Gastroesophageal sphincter (tissue), 4 donors: Measurements from ENCODE around the gene SLC29A4. TPM values are rescaled to one million over a fixed set of nuclear protein-coding genes. Genes with fewer than 3 reads are reported as not detected.
"Not testable (repeated sequence)": the region's sequence is repeated elsewhere in the genome, so short reads cannot be mapped to it uniquely, and the experiment has no call there.

Source experiments
- ATAC-seq: fragments of 150-250 bp; one replicate; pipeline ENCODE4 v1.9.1; 2016; ENCODE audit warnings: mild to moderate bottlenecking, moderate library complexity
- H3K27ac ChIP-seq, 4 donors: fragments of 200-600 bp; sonication (generic) in 3 of 4; 1 replicate in 3 of 4; 2 replicates in 1 of 4; pipeline ENCODE4 v1.5.1; 2016 to 2019
- H3K27me3 ChIP-seq: fragments of 200-600 bp; sonication (generic); one replicate; pipeline ENCODE4 v1.5.1; 2019
- H3K36me3 ChIP-seq, 2 donors: fragments of 200-600 bp; sonication (generic); one replicate each; pipeline ENCODE4 v1.5.1; 2019; ENCODE audit warnings: control low read depth in 1 of 2
- H3K4me1 ChIP-seq, 3 donors: fragments of 200-600 bp; sonication (generic); 1 replicate in 2 of 3; 2 replicates in 1 of 3; pipeline ENCODE4 v1.5.1; 2016 to 2019; ENCODE audit warnings: control low read depth in 2 of 3
- H3K4me3 ChIP-seq, 2 donors: fragments of 200-600 bp; sonication (generic); one replicate each; pipeline ENCODE4 v1.5.1; 2019; ENCODE audit warnings: mild to moderate bottlenecking in 1 of 2, moderate library complexity in 1 of 2
- H3K9me3 ChIP-seq, 3 donors: fragments of 200-600 bp; sonication (generic); one replicate each; pipeline ENCODE4 v1.5.1; 2017 to 2019; ENCODE audit warnings: control low read depth in 2 of 3
- EP300 ChIP-seq: sonication (generic); formaldehyde crosslinking; IDR thresholded peaks from one replicate; pipeline ENCODE4 v1.6.1; 2017; ENCODE audit warnings: antibody characterized with exemption, mild to moderate bottlenecking
- POLR2A ChIP-seq, 2 donors: fragments of 450-650 bp; IDR thresholded peaks; one replicate each; pipeline ENCODE4 v1.6.1; 2017; ENCODE audit warnings: antibody characterized with exemption in 2 of 2, mild to moderate bottlenecking in 2 of 2, moderate library complexity in 1 of 2
- POLR2AphosphoS5 ChIP-seq: sonication (generic); formaldehyde crosslinking; IDR thresholded peaks from one replicate; pipeline ENCODE4 v1.6.1; 2017; ENCODE audit warnings: antibody characterized with exemption
- WGBS, 2 donors: methylation state at CpG; one replicate each; pipeline ENCODE4 v1.1.5; 2018; ENCODE audit warnings: low coverage in 1 of 2; 5-methylcytosine and 5-hydroxymethylcytosine counted together
- total RNA-seq, 4 donors: library from RNA; depleted of rRNA; stranded (reverse); fragments of >200 nt; gene quantifications; one replicate each; pipeline ENCODE4 v1.1.0, GENCODE V29; 2016
- TF ChIP-seq, protein P1 (sequence below), 4 experiments: fragments of 200-600 bp in 2 of 4; fragments of 450-650 bp in 2 of 4; sonication (generic) in 1 of 4; IDR thresholded peaks; one replicate each; pipeline ENCODE4 v1.5.1; 2017 to 2019; ENCODE audit warnings: antibody characterized with exemption in 4 of 4, mild to moderate bottlenecking in 2 of 4, moderate library complexity in 2 of 4

SLC29A4 gene
- total RNA-seq, 4 donors from 2014 or later, result 1.1 to 4.7 (median 2.4) TPM

DNA sequence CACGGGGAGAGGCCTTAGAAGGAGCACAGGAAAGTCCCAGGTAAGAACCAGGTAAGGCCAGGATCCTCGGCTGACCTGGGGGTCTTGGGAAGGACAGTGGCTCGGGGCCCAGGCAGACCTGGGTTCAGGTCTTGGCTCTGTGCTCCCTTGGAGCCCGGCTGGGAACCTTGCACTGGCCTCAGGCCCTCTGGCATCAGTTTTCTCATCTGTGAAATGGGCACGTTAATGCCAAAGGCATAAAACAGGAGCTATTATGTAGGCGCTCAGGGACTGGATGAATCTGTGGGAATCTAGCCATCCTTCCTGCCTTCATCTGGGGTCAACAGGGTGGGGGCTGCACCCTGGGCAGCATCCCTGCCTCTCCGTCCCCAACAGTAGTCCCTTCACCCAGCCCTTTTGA lies 8.3 kb upstream of the SLC29A4 start:
- Histone ChIP-seq H3K4me3 (no peak overlapping the region), H3K4me1 (peaks cover 0 to 38% (median 9%) of the 10 kb centered on the region in 3 donors), H3K9me3 (no peaks in the 10 kb centered on the region), H3K27me3 (no peaks in the 10 kb centered on the region), H3K27ac (peak overlapping the region in 3 of 4 donors; percentile 58 to 80 (median 72)), H3K36me3 (no peaks in the 10 kb centered on the region)
- TF ChIP-seq, protein P1, sequence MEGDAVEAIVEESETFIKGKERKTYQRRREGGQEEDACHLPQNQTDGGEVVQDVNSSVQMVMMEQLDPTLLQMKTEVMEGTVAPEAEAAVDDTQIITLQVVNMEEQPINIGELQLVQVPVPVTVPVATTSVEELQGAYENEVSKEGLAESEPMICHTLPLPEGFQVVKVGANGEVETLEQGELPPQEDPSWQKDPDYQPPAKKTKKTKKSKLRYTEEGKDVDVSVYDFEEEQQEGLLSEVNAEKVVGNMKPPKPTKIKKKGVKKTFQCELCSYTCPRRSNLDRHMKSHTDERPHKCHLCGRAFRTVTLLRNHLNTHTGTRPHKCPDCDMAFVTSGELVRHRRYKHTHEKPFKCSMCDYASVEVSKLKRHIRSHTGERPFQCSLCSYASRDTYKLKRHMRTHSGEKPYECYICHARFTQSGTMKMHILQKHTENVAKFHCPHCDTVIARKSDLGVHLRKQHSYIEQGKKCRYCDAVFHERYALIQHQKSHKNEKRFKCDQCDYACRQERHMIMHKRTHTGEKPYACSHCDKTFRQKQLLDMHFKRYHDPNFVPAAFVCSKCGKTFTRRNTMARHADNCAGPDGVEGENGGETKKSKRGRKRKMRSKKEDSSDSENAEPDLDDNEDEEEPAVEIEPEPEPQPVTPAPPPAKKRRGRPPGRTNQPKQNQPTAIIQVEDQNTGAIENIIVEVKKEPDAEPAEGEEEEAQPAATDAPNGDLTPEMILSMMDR (IDR thresholded peaks at IDR 0.05), result no peak
- TF ChIP-seq POLR2AphosphoS5 (no peak), POLR2A (IDR thresholded peaks at IDR 0.05) (no peak), EP300 (no peak)
- ATAC-seq, result no peak
- WGBS, 2 donors, result 79% methylated on average over 3 of the region's 7 CpGs; no CpG with 5 or more reads in 1 of the 2 donors

DNA sequence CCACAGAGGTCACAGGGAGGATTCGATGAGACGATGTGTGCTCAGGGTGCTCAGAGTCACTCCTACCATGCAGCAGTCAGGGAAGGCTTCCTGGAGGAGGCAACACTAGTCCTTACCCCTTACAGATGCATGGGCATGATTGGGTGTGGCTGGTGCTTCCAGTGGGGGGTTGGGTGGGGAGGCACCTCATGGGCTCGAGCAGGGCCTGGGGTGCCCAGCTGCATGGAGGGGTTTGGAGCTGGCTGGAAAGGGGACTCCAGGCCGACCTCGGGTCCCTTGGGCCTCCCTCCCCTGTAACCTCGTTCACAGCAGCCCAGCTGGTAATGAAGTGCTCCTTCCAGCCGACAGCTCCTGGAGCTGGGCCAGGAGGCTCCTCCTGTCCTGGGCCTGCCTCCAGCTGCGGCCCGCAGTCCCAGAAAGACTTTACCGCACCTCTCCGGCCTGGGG lies 7.7 kb upstream of the SLC29A4 start:
- ATAC-seq, result peak; percentile 84
- H3K4me3 ChIP-seq, H3K27me3 ChIP-seq, H3K36me3 ChIP-seq, H3K9me3 ChIP-seq: not testable (repeated sequence)
- WGBS, 2 donors, result no CpG with 5 or more reads among the region's 11 CpGs
- peaks cover 0 to 38% (median 9%) of the 10 kb centered on the region in 3 donors for H3K4me1 ChIP-seq
- H3K27ac ChIP-seq, result peak overlapping the region in 3 of 4 donors; percentile 58 to 80 (median 72)

DNA sequence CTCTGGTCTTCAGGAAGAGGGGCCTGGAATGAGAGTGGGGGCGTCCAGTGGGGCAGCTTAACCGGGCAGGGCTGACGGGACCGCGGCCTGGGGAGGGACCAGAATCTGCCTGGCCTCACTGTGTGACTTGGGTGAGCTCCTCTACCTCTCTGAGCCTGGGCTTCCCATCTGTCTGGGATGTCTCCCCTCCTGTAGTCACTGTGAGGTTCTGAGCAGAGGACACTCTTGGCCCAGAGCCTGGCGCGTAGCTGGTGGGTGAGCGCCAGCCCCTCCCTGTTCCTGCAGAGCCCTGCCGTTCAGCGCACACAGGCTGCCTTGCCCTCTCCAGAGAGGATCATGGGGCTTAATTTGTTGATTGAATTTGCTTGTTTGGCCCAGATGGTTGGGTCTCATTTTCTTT lies 7.2 kb upstream of the SLC29A4 start:
- ATAC-seq, result peak; percentile 86
- Histone ChIP-seq H3K27ac (peak overlapping the region in 3 of 4 donors; percentile 58 to 80 (median 72)), H3K4me1 (peaks cover 0 to 38% (median 9%) of the 10 kb centered on the region in 3 donors)
- H3K9me3 ChIP-seq, H3K4me3 ChIP-seq, H3K27me3 ChIP-seq, H3K36me3 ChIP-seq: not testable (repeated sequence)
- WGBS, 2 donors, result no CpG with 5 or more reads among the region's 10 CpGs

DNA sequence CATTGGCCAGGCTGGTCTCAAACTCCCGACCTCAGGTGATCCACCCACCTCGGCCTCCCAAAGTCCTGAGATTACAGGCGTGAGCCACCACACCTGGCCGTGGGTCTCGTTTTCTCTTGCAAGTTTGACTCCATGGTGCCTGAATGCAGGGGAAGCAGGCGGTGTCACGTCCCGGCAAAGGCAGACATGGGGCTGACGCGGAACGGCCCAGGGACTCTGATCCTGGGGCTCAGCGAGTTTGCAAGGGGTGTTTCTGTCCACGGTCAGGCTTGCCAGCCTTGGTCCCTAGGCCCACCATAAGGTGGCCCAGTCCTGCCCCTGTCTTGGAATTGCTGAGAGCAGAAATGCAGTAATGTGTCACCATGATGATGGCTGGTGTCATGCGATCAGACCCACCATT lies 6.6 kb upstream of the SLC29A4 start:
- ATAC-seq, H3K27me3 ChIP-seq, H3K4me3 ChIP-seq, H3K36me3 ChIP-seq, H3K9me3 ChIP-seq: not testable (repeated sequence)
- peak overlapping the region in 1 of 4 donors; percentile 72 for H3K27ac ChIP-seq
- H3K4me1 ChIP-seq, result peaks cover 0 to 38% (median 9%) of the 10 kb centered on the region in 3 donors
- WGBS, 2 donors, result 60% methylated on average over 1 of the region's 14 CpGs; no CpG with 5 or more reads in 1 of the 2 donors

DNA sequence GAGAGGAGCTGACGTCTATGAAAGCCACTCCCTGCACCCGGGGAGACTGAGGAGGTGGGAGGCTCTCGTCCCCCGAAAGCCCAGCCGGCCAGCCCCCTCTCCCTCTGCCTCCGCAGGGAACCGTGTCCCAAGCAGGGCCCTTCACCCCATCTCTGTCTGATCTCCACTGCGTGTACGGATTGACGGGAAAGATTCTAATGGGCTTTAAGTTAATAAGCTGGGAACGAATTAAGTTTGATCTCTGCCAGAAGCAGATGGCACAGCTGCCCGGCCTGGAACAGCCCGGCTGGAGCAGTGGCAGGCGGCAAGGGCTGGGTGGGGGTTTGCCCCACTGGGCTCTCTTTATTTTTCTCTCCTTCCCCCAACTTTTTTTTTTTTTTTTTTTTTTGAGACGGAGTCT lies 6.1 kb upstream of the SLC29A4 start:
- H3K27ac ChIP-seq, result no peak overlapping the region
- H3K4me3 ChIP-seq, result no peak overlapping the region
- no peaks in the 10 kb centered on the region for H3K9me3 ChIP-seq
- no peak for ATAC-seq
- no peaks in the 10 kb centered on the region for H3K27me3 ChIP-seq
- 53 to 67% methylated on average over 6 to 7 of the region's 15 CpGs for WGBS, 2 donors
- H3K4me1 ChIP-seq, result peaks cover 0 to 38% (median 9%) of the 10 kb centered on the region in 3 donors
- TF ChIP-seq POLR2AphosphoS5 (no peak), EP300 (no peak), POLR2A (IDR thresholded peaks at IDR 0.05) (no peak)
- TF ChIP-seq, protein P1 (IDR thresholded peaks at IDR 0.05), result no peak
- no peaks in the 10 kb centered on the region for H3K36me3 ChIP-seq

DNA sequence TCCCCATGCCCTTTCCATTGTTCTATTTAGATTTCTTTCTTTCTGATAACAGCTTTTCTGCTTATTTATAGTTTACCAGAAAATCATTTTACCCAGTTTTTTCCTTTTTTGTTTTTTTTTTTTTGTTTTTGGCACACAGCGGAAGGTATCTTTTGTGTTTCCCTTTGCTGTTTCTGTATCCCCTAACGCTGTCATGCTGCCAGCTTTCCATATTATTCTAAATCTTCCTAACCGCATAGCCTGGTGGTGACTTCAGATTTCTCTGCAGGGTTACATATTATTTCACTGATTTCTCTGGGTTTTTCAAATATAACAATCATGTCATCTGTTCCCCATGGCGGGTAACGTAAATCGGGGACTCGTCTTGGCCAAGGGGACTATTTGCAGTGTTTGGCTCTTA lies 4.0 kb upstream of the SLC29A4 start:
- peaks cover 0 to 46% (median 14%) of the 10 kb centered on the region in 3 donors for H3K4me1 ChIP-seq
- no peaks in the 10 kb centered on the region for H3K36me3 ChIP-seq
- TF ChIP-seq EP300 (no peak), POLR2AphosphoS5 (no peak), POLR2A (IDR thresholded peaks at IDR 0.05) (no peak)
- TF ChIP-seq, protein P1 (IDR thresholded peaks at IDR 0.05), result peak in 1 of 4 experiments; percentile 1
- 3 to 24% methylated on average over 6 to 7 of the region's 7 CpGs for WGBS, 2 donors
- H3K27ac ChIP-seq, result peak overlapping the region in 2 of 4 donors; percentile 38 to 52
- H3K9me3 ChIP-seq, result no peaks in the 10 kb centered on the region
- ATAC-seq, result no peak
- no peaks in the 10 kb centered on the region for H3K27me3 ChIP-seq
- H3K4me3 ChIP-seq, result no peak overlapping the region
